Measurements from ENCODE around the gene PRKCZ.

DNA sequence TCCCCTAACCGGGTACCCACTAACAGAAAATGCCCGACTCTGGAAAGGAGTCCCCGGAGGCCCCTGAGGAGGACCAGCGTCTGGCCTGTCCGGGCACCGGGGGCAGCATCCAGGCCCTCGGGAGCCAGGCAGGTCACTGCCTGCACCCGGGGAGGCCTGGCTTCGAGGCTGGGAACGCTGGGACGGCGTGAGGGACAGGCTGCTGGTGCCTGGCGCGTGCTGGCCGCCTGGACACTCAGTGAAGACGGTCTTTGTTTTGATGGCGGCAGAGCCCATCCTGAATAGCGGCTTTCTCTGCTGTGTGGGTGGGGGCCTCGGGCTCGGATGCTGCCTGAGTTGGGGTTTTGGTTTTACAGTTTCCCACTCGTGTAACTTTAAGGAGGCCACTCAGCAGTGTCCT is 37.6 kb downstream of the PRKCZ start:
- TF ChIP-seq, protein P1, sequence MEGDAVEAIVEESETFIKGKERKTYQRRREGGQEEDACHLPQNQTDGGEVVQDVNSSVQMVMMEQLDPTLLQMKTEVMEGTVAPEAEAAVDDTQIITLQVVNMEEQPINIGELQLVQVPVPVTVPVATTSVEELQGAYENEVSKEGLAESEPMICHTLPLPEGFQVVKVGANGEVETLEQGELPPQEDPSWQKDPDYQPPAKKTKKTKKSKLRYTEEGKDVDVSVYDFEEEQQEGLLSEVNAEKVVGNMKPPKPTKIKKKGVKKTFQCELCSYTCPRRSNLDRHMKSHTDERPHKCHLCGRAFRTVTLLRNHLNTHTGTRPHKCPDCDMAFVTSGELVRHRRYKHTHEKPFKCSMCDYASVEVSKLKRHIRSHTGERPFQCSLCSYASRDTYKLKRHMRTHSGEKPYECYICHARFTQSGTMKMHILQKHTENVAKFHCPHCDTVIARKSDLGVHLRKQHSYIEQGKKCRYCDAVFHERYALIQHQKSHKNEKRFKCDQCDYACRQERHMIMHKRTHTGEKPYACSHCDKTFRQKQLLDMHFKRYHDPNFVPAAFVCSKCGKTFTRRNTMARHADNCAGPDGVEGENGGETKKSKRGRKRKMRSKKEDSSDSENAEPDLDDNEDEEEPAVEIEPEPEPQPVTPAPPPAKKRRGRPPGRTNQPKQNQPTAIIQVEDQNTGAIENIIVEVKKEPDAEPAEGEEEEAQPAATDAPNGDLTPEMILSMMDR (IDR thresholded peaks at IDR 0.05; ENCODE audit: insufficient read depth, low read depth, low read length) = no peak
- TF ChIP-seq EZH2 (IDR thresholded peaks at IDR 0.05; ENCODE audit: insufficient read depth, low read length) = no peak

Measured in astrocyte (in vitro differentiated cells and primary cell).